Aorta (tissue), 5 donors: ENCODE data around the gene WBP2. TPM values are rescaled to one million over a fixed set of nuclear protein-coding genes. Genes with fewer than 3 reads are reported as not detected.
A peak's percentile ranks its signal among the peaks of the same experiment; 100 is the strongest.

Experiments
- ATAC-seq: fragments of 200-7000 bp; cut with Tn5 transposase; one replicate; pipeline ENCODE4 v1.9.1; 2022; ENCODE audit warnings: moderate library complexity; ENCODE audit not compliant: low FRiP score
- DNase-seq, 2 donors: peaks; one replicate each; pipeline ENCODE4 v3.0.0-alpha.2; 2020
- H3K27ac ChIP-seq, 2 donors: one replicate each; pipeline ENCODE4 v1.5.1; 2013; ENCODE audit warnings: low read length in 2 of 2, mild to moderate bottlenecking in 2 of 2, moderate library complexity in 2 of 2, control low read depth in 1 of 2, inconsistent platforms in 1 of 2, low read depth in 1 of 2
- H3K27me3 ChIP-seq, 2 donors: one replicate each; pipeline ENCODE4 v1.6.1; 2013; ENCODE audit warnings: control low read depth in 1 of 2, low read length in 1 of 2, mild to moderate bottlenecking in 1 of 2, moderate library complexity in 1 of 2; ENCODE audit not compliant: insufficient read depth in 2 of 2, control insufficient read depth in 1 of 2
- H3K36me3 ChIP-seq, 2 donors: one replicate each; pipeline ENCODE4 v1.6.1; 2013; ENCODE audit warnings: control low read depth in 1 of 2, low read length in 1 of 2, mild to moderate bottlenecking in 1 of 2; ENCODE audit not compliant: insufficient read depth in 2 of 2, control insufficient read depth in 1 of 2
- H3K4me1 ChIP-seq, 2 donors: one replicate each; pipeline ENCODE4 v1.6.1; 2013; ENCODE audit warnings: low read length in 2 of 2, control low read depth in 1 of 2, mild to moderate bottlenecking in 1 of 2, moderate library complexity in 1 of 2; ENCODE audit not compliant: insufficient read depth in 2 of 2, control insufficient read depth in 1 of 2
- H3K4me3 ChIP-seq, 2 donors: one replicate each; pipeline ENCODE4 v1.5.1; 2013; ENCODE audit warnings: low read length in 2 of 2, control low read depth in 1 of 2, mild to moderate bottlenecking in 1 of 2
- H3K9me3 ChIP-seq: one replicate; pipeline ENCODE4 v1.6.1; 2013; ENCODE audit warnings: mild to moderate bottlenecking, low read length; ENCODE audit not compliant: control insufficient read depth
- WGBS, 2 donors: extraction: QIAGEN DNeasy Blood & Tissue Kit; methylation state at CpG; one replicate each; pipeline ENCODE4 v1.1.7; 2013; 5-methylcytosine and 5-hydroxymethylcytosine counted together
- intact Hi-C, 2 donors: fragments of 100-400 bp; cut with DNase I; formaldehyde crosslinking; loops; one replicate each; pipeline versions ENCODE4 v1.14.2 to v1.15.0; 2022
- polyA plus RNA-seq, 2 donors: library from polyadenylated mRNA; stranded (reverse); fragments of 200-250 nt; gene quantifications; one replicate each; pipeline ENCODE4 v1.2.3, GENCODE V29; 2013
- total RNA-seq, 2 donors: library from RNA; stranded (reverse); fragmentation: NEBNext Ultra II Directional; extraction: Animal tissue kit (Norgen Biotek cat#: 25700); gene quantifications; one replicate each; pipeline ENCODE4 v1.2.1, GENCODE V29; 2021
- donor health status: healthy with polysubstance abuse.
- donor health status: Bipolar disorder and iron deficiency.
- donor health status: DM: no; HTN: no; CAD: no.
- donor health status: DM: no; HTN: no; CAD: no.
- donor health status: DM: yes; HTN: yes; CAD: no.

Gene WBP2
- total and polyA plus RNA-seq, 4 donors: 54.6 to 123 (median 113) TPM

- intact Hi-C loops: no loop called here
- 92 to 94% methylated on average over 15 of the region's 15 CpGs for WGBS, 2 donors
- H3K27ac ChIP-seq: no peak overlapping the region
- no peaks in the 10 kb centered on the region for H3K36me3 ChIP-seq
- H3K4me1 ChIP-seq: no peaks in the 10 kb centered on the region
- DNase-seq: peak in 1 of 2 donors; percentile 61
- no peaks in the 10 kb centered on the region for H3K9me3 ChIP-seq
- H3K4me3 ChIP-seq: no peak overlapping the region
- ATAC-seq: no peak
- no peaks in the 10 kb centered on the region for H3K27me3 ChIP-seq
Observed at GRCh38 chr17:75838410-75838809, 16.7 kb downstream of the WBP2 start.

- Histone ChIP-seq H3K27ac (no peak overlapping the region), H3K4me3 (no peak overlapping the region), H3K4me1 (no peaks in the 10 kb centered on the region), H3K27me3 (no peaks in the 10 kb centered on the region), H3K36me3 (no peaks in the 10 kb centered on the region), H3K9me3 (no peaks in the 10 kb centered on the region)
- intact Hi-C loops: no loop called here
- whole genome bisulfite sequencing, 2 donors: 45 to 58% methylated on average over 7 of the region's 7 CpGs
- DNase-seq (no peak), ATAC-seq (no peak)
Observed at GRCh38 chr17:75837899-75838298, 17.2 kb downstream of the WBP2 start.

GRCh38 chr17:75836605-75837004, 18.5 kb downstream of the WBP2 start:
- no peak for ATAC-seq
- WGBS, 2 donors: 93 to 94% methylated on average over 9 of the region's 9 CpGs
- Histone ChIP-seq H3K4me1 (no peaks in the 10 kb centered on the region), H3K27ac (no peak overlapping the region), H3K9me3 (no peaks in the 10 kb centered on the region), H3K36me3 (no peaks in the 10 kb centered on the region), H3K4me3 (no peak overlapping the region), H3K27me3 (no peaks in the 10 kb centered on the region)
- peak in 1 of 2 donors; percentile 58 for DNase-seq
- intact Hi-C loops: no loop called here

- Histone ChIP-seq H3K9me3 (no peaks in the 10 kb centered on the region), H3K4me3 (no peak overlapping the region), H3K36me3 (no peaks in the 10 kb centered on the region), H3K27ac (no peak overlapping the region), H3K27me3 (no peaks in the 10 kb centered on the region), H3K4me1 (no peaks in the 10 kb centered on the region)
- ATAC-seq (no peak), DNase-seq (peak in 1 of 2 donors; percentile 77)
- 28 to 30% methylated on average over 9 of the region's 9 CpGs for WGBS, 2 donors
- intact Hi-C loops: no loop called here
Observed at GRCh38 chr17:75835654-75835987, 19.5 kb downstream of the WBP2 start.

- DNase-seq: no peak
- 27 to 33% methylated on average over 24 of the region's 24 CpGs for WGBS, 2 donors
- intact Hi-C loops: no loop called here
- no peak for ATAC-seq
- H3K27me3 ChIP-seq: no peaks in the 10 kb centered on the region
- H3K27ac ChIP-seq: no peak overlapping the region
- H3K9me3 ChIP-seq: no peaks in the 10 kb centered on the region
- no peak overlapping the region for H3K4me3 ChIP-seq
- H3K36me3 ChIP-seq: no peaks in the 10 kb centered on the region
- H3K4me1 ChIP-seq: no peaks in the 10 kb centered on the region
Observed at GRCh38 chr17:75834928-75835653, 20.0 kb downstream of the WBP2 start.

GRCh38 chr17:75834279-75834920, 20.7 kb downstream of the WBP2 start:
- Histone ChIP-seq H3K4me1 (no peaks in the 10 kb centered on the region), H3K36me3 (no peaks in the 10 kb centered on the region), H3K27me3 (no peaks in the 10 kb centered on the region), H3K9me3 (no peaks in the 10 kb centered on the region), H3K4me3 (no peak overlapping the region), H3K27ac (no peak overlapping the region)
- ATAC-seq: no peak
- 92 to 94% methylated on average over 22 to 25 of the region's 25 CpGs for WGBS, 2 donors
- intact Hi-C loops: no loop called here
- DNase-seq: no peak

- WGBS, 2 donors: 75 to 77% methylated on average over 20 of the region's 20 CpGs
- Histone ChIP-seq H3K4me1 (no peaks in the 10 kb centered on the region), H3K9me3 (no peaks in the 10 kb centered on the region), H3K27ac (no peak overlapping the region), H3K4me3 (no peak overlapping the region), H3K27me3 (no peaks in the 10 kb centered on the region), H3K36me3 (no peaks in the 10 kb centered on the region)
- ATAC-seq: no peak
- intact Hi-C loops: no loop called here
- DNase-seq: no peak
Observed at GRCh38 chr17:75832652-75833400, 22.3 kb downstream of the WBP2 start.

GRCh38 chr17:75832164-75832651, 22.9 kb downstream of the WBP2 start:
- DNase-seq (peak in 1 of 2 donors; percentile 80), ATAC-seq (no peak)
- H3K4me3 ChIP-seq: no peak overlapping the region
- WGBS, 2 donors: 90% methylated on average over 10 of the region's 10 CpGs
- H3K27ac ChIP-seq: no peak overlapping the region
- no peaks in the 10 kb centered on the region for H3K36me3 ChIP-seq
- no peaks in the 10 kb centered on the region for H3K4me1 ChIP-seq
- H3K27me3 ChIP-seq: no peaks in the 10 kb centered on the region
- intact Hi-C loops: no loop called here
- no peaks in the 10 kb centered on the region for H3K9me3 ChIP-seq
